PC-3 (cell line): Measurements from ENCODE around the gene STX8. TPM values are rescaled to one million over a fixed set of nuclear protein-coding genes. Genes with fewer than 3 reads are reported as not detected.
"Not testable (repeated sequence)": the region's sequence is repeated elsewhere in the genome, so short reads cannot be mapped to it uniquely, and the experiment has no call there.

ENCODE experiments used
- ATAC-seq: fragments of 200-7000 bp; cut with Tn5 transposase; 2 replicates; pipeline ENCODE4 v1.9.1; 2020; ENCODE audit warnings: mild to moderate bottlenecking, moderate library complexity
- BruUV-seq: library from RNA; stranded (reverse); fragments of 400-500 nt; replicated peaks from 2 replicates; lab custom pipeline; 2021; lab: Mats Ljungman, UMichigan
- CTCF ChIA-PET: fragments of 300-600 bp; sonication (Branson Sonifier 250); formaldehyde crosslinking; loops from one replicate; lab custom pipeline; 2022; ENCODE audit warnings: antibody characterized with exemption; lab: Charles Lee
- POLR2A ChIA-PET: fragments of 300-600 bp; sonication (Branson Sonifier 250); formaldehyde crosslinking; loops from one replicate; lab custom pipeline; 2022; ENCODE audit warnings: antibody characterized with exemption; ENCODE audit not compliant: unreplicated experiment; lab: Charles Lee
- DNase-seq: peaks from one replicate; pipeline ENCODE4 v3.0.0-alpha.2; 2015
- H2AFZ ChIP-seq: fragments of 300-600 bp; sonication (generic); 2 replicates; pipeline ENCODE4 v1.6.0; 2016; ENCODE audit warnings: antibody characterized with exemption, low read length
- H3F3A ChIP-seq: fragments of 300-600 bp; sonication (generic); one replicate; pipeline ENCODE4 v1.6.0; 2017; ENCODE audit warnings: antibody characterized with exemption, low read length, control low read depth, mild to moderate bottlenecking; ENCODE audit not compliant: unreplicated experiment
- H3K27ac ChIP-seq: fragments of 300-600 bp; sonication (generic); 2 replicates; pipeline ENCODE4 v1.5.1; 2016; ENCODE audit warnings: mild to moderate bottlenecking, low read length
- H3K27me3 ChIP-seq: fragments of 300-600 bp; sonication (generic); 2 replicates; pipeline ENCODE4 v1.6.1; 2016; ENCODE audit warnings: low read length, mixed read lengths
- H3K36me3 ChIP-seq: fragments of 300-600 bp; sonication (generic); 2 replicates; pipeline ENCODE4 v1.6.1; 2016; ENCODE audit warnings: low read depth, mixed run types, low read length, mixed read lengths
- H3K4me1 ChIP-seq: fragments of 300-600 bp; sonication (generic); 2 replicates; pipeline ENCODE4 v1.5.1; 2016; ENCODE audit warnings: low read length; ENCODE audit not compliant: insufficient read depth
- H3K4me2 ChIP-seq: fragments of 300-600 bp; sonication (generic); 2 replicates; pipeline ENCODE4 v1.6.0; 2016; ENCODE audit warnings: low read length
- H3K4me3 ChIP-seq: fragments of 300-600 bp; sonication (generic); 2 replicates; pipeline ENCODE4 v1.5.1; 2016; ENCODE audit warnings: mild to moderate bottlenecking, low read length, mixed read lengths
- H3K79me2 ChIP-seq: fragments of 300-600 bp; sonication (generic); 2 replicates; pipeline ENCODE4 v1.6.1; 2017; ENCODE audit warnings: low read length, mixed read lengths
- H3K9ac ChIP-seq: fragments of 300-600 bp; sonication (generic); 2 replicates; pipeline ENCODE4 v1.6.0; 2016; ENCODE audit warnings: mild to moderate bottlenecking, low read length
- H3K9me2 ChIP-seq: fragments of 300-600 bp; sonication (generic); replicated peaks from 2 replicates; pipeline ENCODE4 v1.6.1; 2016; ENCODE audit warnings: mixed run types, low read length, mixed read lengths
- H3K9me3 ChIP-seq: fragments of 300-600 bp; sonication (generic); 2 replicates; pipeline ENCODE4 v1.6.1; 2016; ENCODE audit warnings: low read length, mixed read lengths
- H4K20me1 ChIP-seq: fragments of 300-600 bp; sonication (generic); 2 replicates; pipeline ENCODE4 v1.6.1; 2016; ENCODE audit warnings: low read length, mixed read lengths
- EZH2 ChIP-seq: fragments of 300-600 bp; sonication (generic); IDR thresholded peaks from one replicate; pipeline ENCODE4 v1.6.1; 2017; ENCODE audit warnings: antibody characterized with exemption, mild to moderate bottlenecking, low read length; ENCODE audit not compliant: unreplicated experiment
- EZH2phosphoT487 ChIP-seq: fragments of 300-600 bp; sonication (generic); IDR thresholded peaks from 2 replicates; pipeline ENCODE4 v1.6.1; 2018; ENCODE audit warnings: mild to moderate bottlenecking, antibody characterized with exemption, low read length, borderline replicate concordance
- intact Hi-C: fragments of 100-400 bp; cut with micrococcal nuclease; formaldehyde crosslinking; loops from 2 replicates; pipeline ENCODE4 v1.9.0; 2023
- total RNA-seq: library from RNA; depleted of rRNA; stranded (reverse); fragments of >200 nt; gene quantifications from 2 replicates; pipeline ENCODE4 v1.2.3, GENCODE V29; 2014
- TF ChIP-seq, protein P1 (sequence below): fragments of 300-600 bp; sonication (generic); conservative IDR thresholded peaks from 2 replicates; pipeline ENCODE4 v1.5.1; 2017; ENCODE audit warnings: antibody characterized with exemption, low read depth, mild to moderate bottlenecking, low read length

The STX8 gene
- total RNA-seq, 1 experiment from 2014 or later = 57.4 TPM

DNA sequence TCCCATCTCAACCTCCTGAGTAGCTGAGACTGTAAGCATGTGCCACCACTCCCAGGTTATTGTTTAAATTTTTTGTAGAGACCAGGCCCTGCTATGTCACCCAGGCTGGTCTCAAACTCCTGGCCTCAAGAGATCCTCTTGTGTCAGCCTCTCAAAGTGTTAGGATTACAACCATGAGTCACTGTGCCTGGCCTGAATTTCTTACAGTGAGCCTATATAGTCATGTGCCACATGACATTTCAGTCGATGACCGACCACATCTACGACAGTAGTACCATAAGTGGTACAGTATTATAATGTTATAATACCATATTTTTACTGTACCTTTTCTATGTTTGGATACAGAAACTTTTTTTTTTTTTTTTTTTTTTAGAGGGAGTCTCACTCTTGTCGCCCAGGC, 195.3 kb downstream of the STX8 start:
- Histone ChIP-seq H3K27ac (no peak overlapping the region), H3K27me3 (no peaks in the 10 kb centered on the region), H3F3A (no peaks in the 10 kb centered on the region), H3K9me2 (no peaks in the 10 kb centered on the region), H3K4me3 (no peak overlapping the region), H3K36me3 (no peaks in the 10 kb centered on the region), H3K9me3 (no peaks in the 10 kb centered on the region), H2AFZ (no peak overlapping the region), H3K79me2 (no peaks in the 10 kb centered on the region), H3K4me1 (no peaks in the 10 kb centered on the region), H3K9ac (no peak overlapping the region), H4K20me1 (no peaks in the 10 kb centered on the region), H3K4me2 (no peak overlapping the region)
- TF ChIP-seq EZH2phosphoT487 (no peak), EZH2 (no peak)
- TF ChIP-seq, protein P1, sequence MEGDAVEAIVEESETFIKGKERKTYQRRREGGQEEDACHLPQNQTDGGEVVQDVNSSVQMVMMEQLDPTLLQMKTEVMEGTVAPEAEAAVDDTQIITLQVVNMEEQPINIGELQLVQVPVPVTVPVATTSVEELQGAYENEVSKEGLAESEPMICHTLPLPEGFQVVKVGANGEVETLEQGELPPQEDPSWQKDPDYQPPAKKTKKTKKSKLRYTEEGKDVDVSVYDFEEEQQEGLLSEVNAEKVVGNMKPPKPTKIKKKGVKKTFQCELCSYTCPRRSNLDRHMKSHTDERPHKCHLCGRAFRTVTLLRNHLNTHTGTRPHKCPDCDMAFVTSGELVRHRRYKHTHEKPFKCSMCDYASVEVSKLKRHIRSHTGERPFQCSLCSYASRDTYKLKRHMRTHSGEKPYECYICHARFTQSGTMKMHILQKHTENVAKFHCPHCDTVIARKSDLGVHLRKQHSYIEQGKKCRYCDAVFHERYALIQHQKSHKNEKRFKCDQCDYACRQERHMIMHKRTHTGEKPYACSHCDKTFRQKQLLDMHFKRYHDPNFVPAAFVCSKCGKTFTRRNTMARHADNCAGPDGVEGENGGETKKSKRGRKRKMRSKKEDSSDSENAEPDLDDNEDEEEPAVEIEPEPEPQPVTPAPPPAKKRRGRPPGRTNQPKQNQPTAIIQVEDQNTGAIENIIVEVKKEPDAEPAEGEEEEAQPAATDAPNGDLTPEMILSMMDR = no peak
- CTCF ChIA-PET = no interaction called here
- BruUV-seq = no TSS peak
- no peak for DNase-seq
- POLR2A ChIA-PET = no interaction called here
- intact Hi-C loops = no loop called here
- ATAC-seq = no peak

DNA sequence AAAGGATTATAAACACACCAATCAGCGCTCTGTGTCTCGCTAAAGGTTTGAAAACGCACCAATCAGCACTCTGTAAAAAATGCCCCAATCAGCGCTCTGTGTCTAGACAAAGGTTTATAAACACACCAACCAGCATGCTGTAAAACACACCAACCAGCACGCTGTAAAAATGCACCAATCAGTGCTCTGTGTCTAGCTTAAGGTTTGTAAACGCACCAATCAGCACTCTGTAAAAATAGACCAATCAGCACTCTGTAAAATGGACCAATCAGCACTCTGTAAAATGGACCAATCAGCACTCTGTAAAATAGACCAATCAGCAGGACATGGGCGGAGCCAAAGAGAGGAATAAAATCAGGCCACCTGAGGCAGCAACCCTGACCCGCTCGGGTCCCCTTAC, 199.4 kb downstream of the STX8 start:
- H3K4me2 ChIP-seq, H3K9me2 ChIP-seq, H3K4me1 ChIP-seq, H4K20me1 ChIP-seq, BruUV-seq, POLR2A ChIA-PET, H3K4me3 ChIP-seq, H3K27me3 ChIP-seq, H3K9me3 ChIP-seq, DNase-seq, H3K36me3 ChIP-seq, H3K79me2 ChIP-seq, H3K9ac ChIP-seq, H2AFZ ChIP-seq, H3K27ac ChIP-seq, H3F3A ChIP-seq, ATAC-seq, CTCF ChIA-PET: not testable (repeated sequence)
- intact Hi-C loops = loop anchor here (10.0 kb wide), 1 partner anchor 121 kb away; no protein-coding TSS in a partner anchor

DNA sequence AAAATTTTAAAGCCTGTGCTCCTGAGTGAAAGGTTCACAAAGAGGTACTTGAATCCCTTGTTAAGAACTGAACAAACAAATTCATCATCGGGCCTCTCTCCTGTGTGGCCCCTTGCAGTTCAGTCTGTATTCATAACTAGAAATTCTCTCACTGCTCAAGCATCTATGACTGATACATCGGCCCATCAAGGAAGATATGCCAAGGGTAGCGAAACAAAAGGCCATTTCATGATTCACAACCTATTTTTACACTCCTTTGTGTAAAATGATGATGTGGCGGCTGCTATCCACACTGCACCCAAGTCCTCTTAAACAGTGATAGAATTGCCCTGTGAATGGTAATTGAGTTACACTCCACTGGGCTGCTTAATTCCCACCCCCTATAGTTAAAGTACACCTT, 204.6 kb downstream of the STX8 start:
- CTCF ChIA-PET = no interaction called here

More for the DNA sequence above, 204.6 kb downstream of the STX8 start:
- POLR2A ChIA-PET = interaction anchor here (0.6 kb wide), 1 partner anchor 147 kb away, joined by 3 read pairs; no protein-coding TSS in a partner anchor
- Histone ChIP-seq H3K4me1 (peaks cover 19% of the 10 kb centered on the region), H3K27me3 (no peaks in the 10 kb centered on the region), H3K9me3 (no peaks in the 10 kb centered on the region), H3F3A (no peaks in the 10 kb centered on the region), H2AFZ (no peak overlapping the region), H3K4me3 (no peak overlapping the region), H3K4me2 (peak overlapping the region; percentile 61), H3K9ac (peak overlapping the region; percentile 64), H4K20me1 (no peaks in the 10 kb centered on the region), H3K9me2 (no peaks in the 10 kb centered on the region), H3K27ac (peak overlapping the region; percentile 89), H3K36me3 (no peaks in the 10 kb centered on the region), H3K79me2 (no peaks in the 10 kb centered on the region)
- DNase-seq = peak; percentile 76
- BruUV-seq = no TSS peak
- intact Hi-C loops = loop anchor here (10.0 kb wide), 1 partner anchor 116 kb away; no protein-coding TSS in a partner anchor
- peak; percentile 94 for ATAC-seq
- TF ChIP-seq EZH2phosphoT487 (no peak), EZH2 (no peak)
- TF ChIP-seq, protein P1 = no peak
